GM18520 (cell line): ENCODE data around the gene PDPK1.
"Not testable (repeated sequence)": the region's sequence is repeated elsewhere in the genome, so short reads cannot be mapped to it uniquely, and the experiment has no call there.

Experiments
- ATAC-seq: cut with Tn5 transposase; IDR thresholded peaks from one replicate; pipeline ENCODE4 v1.9.1; 2021; ENCODE audit not compliant: unreplicated experiment

Gene PDPK1

GRCh38 chr16:2609827-2610470, 72.1 kb downstream of the PDPK1 start:
- ATAC-seq, result no peak

- no peak for ATAC-seq
Observed at GRCh38 chr16:2610781-2611498, 73.1 kb downstream of the PDPK1 start.

GRCh38 chr16:2611499-2611862, 73.7 kb downstream of the PDPK1 start:
- no peak for ATAC-seq

GRCh38 chr16:2611877-2612276, 74.1 kb downstream of the PDPK1 start:
- not testable (repeated sequence) for ATAC-seq

- ATAC-seq, result not testable (repeated sequence)
Observed at GRCh38 chr16:2613251-2613650, 75.4 kb downstream of the PDPK1 start.

- no peak for ATAC-seq
Observed at GRCh38 chr16:2614761-2615191, 77.0 kb downstream of the PDPK1 start.

GRCh38 chr16:2618964-2619363, 81.1 kb downstream of the PDPK1 start:
- ATAC-seq, result not testable (repeated sequence)

- ATAC-seq, result not testable (repeated sequence)
Observed at GRCh38 chr16:2619628-2620027, 81.8 kb downstream of the PDPK1 start.

- not testable (repeated sequence) for ATAC-seq
Observed at GRCh38 chr16:2620870-2621269, 83.0 kb downstream of the PDPK1 start.

- not testable (repeated sequence) for ATAC-seq
Observed at GRCh38 chr16:2621395-2621794, 83.6 kb downstream of the PDPK1 start.

GRCh38 chr16:2627075-2627474, 89.3 kb downstream of the PDPK1 start:
- ATAC-seq, result not testable (repeated sequence)

GRCh38 chr16:2631203-2631602, 93.4 kb downstream of the PDPK1 start:
- ATAC-seq, result not testable (repeated sequence)

- not testable (repeated sequence) for ATAC-seq
Observed at GRCh38 chr16:2632291-2632690, 94.5 kb downstream of the PDPK1 start.

- not testable (repeated sequence) for ATAC-seq
Observed at GRCh38 chr16:2639071-2639721, 101.4 kb downstream of the PDPK1 start.

- not testable (repeated sequence) for ATAC-seq
Observed at GRCh38 chr16:2639722-2640072, 101.9 kb downstream of the PDPK1 start.

- not testable (repeated sequence) for ATAC-seq
Observed at GRCh38 chr16:2642561-2642960, 104.7 kb downstream of the PDPK1 start.

- not testable (repeated sequence) for ATAC-seq
Observed at GRCh38 chr16:2644754-2645453, 107.1 kb downstream of the PDPK1 start.

- ATAC-seq, result not testable (repeated sequence)
Observed at GRCh38 chr16:2651268-2651871, 113.5 kb downstream of the PDPK1 start.
